Neural crest cell (in vitro differentiated cells): ENCODE results near the gene CTBP1. TPM values are rescaled to one million over a fixed set of nuclear protein-coding genes. Genes with fewer than 3 reads are reported as not detected.

Source experiments
- DNase-seq: peaks from one replicate; pipeline ENCODE4 v3.0.0; 2021; ENCODE audit warnings: low read depth, mixed read lengths, low spot score
- H3K27ac Mint-ChIP-seq: one replicate; pipeline ENCODE4 v1.8.0; 2021; ENCODE audit warnings: mild to moderate bottlenecking, mixed read lengths; ENCODE audit not compliant: unreplicated experiment
- H3K27me3 Mint-ChIP-seq: 2 replicates; pipeline ENCODE4 v1.8.0; 2021; ENCODE audit warnings: low read depth, mild to moderate bottlenecking, mixed read lengths
- H3K36me3 Mint-ChIP-seq: 2 replicates; pipeline ENCODE4 v1.8.0; 2021; ENCODE audit warnings: low read depth, mild to moderate bottlenecking, mixed read lengths
- H3K4me1 Mint-ChIP-seq: 2 replicates; pipeline ENCODE4 v1.8.0; 2021; ENCODE audit warnings: mixed read lengths
- H3K4me3 Mint-ChIP-seq: one replicate; pipeline ENCODE4 v1.8.0; 2021; ENCODE audit warnings: mild to moderate bottlenecking, mixed read lengths
- H3K9me3 Mint-ChIP-seq: 2 replicates; pipeline ENCODE4 v1.8.0; 2021; ENCODE audit warnings: mixed read lengths
- total RNA-seq: library from RNA; stranded (reverse); gene quantifications from 2 replicates; pipeline ENCODE4 v1.2.1, GENCODE V29; 2021
- TF ChIP-seq, protein P1 (sequence below): fragments of 200-600 bp; sonication (generic); conservative IDR thresholded peaks from 2 replicates; pipeline ENCODE4 v1.5.0; 2021; ENCODE audit warnings: antibody characterized with exemption, mild to moderate bottlenecking

CTBP1 gene
- total RNA-seq, 1 donor from 2014 or later = 219 TPM

DNA sequence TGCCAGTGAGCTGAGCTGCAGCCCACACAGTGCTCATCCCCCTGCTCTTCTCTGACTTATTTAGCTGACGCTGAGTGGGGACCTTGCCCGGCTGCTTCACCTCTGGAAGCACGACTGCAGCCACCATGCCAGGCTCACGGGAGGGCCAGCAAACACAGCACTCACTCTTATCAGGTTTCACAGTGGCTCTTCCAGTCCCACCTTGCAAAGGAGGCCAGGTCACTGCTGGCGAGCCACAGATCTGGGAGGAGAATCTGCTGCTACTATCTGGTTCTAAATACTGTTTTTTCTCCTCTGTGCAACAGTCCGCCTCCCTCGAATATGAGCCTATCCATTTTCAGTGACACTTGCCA is 69.9 kb downstream of the CTBP1 start:
- peaks cover 15% of the 10 kb centered on the region for H3K9me3 Mint-ChIP-seq
- no peaks in the 10 kb centered on the region for H3K36me3 Mint-ChIP-seq
- H3K27ac Mint-ChIP-seq = no peak overlapping the region
- no peak overlapping the region for H3K4me3 Mint-ChIP-seq
- no peaks in the 10 kb centered on the region for H3K4me1 Mint-ChIP-seq
- DNase-seq = no peak
- H3K27me3 Mint-ChIP-seq = peaks cover 55% of the 10 kb centered on the region
- TF ChIP-seq, protein P1, sequence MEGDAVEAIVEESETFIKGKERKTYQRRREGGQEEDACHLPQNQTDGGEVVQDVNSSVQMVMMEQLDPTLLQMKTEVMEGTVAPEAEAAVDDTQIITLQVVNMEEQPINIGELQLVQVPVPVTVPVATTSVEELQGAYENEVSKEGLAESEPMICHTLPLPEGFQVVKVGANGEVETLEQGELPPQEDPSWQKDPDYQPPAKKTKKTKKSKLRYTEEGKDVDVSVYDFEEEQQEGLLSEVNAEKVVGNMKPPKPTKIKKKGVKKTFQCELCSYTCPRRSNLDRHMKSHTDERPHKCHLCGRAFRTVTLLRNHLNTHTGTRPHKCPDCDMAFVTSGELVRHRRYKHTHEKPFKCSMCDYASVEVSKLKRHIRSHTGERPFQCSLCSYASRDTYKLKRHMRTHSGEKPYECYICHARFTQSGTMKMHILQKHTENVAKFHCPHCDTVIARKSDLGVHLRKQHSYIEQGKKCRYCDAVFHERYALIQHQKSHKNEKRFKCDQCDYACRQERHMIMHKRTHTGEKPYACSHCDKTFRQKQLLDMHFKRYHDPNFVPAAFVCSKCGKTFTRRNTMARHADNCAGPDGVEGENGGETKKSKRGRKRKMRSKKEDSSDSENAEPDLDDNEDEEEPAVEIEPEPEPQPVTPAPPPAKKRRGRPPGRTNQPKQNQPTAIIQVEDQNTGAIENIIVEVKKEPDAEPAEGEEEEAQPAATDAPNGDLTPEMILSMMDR = no peak

DNA sequence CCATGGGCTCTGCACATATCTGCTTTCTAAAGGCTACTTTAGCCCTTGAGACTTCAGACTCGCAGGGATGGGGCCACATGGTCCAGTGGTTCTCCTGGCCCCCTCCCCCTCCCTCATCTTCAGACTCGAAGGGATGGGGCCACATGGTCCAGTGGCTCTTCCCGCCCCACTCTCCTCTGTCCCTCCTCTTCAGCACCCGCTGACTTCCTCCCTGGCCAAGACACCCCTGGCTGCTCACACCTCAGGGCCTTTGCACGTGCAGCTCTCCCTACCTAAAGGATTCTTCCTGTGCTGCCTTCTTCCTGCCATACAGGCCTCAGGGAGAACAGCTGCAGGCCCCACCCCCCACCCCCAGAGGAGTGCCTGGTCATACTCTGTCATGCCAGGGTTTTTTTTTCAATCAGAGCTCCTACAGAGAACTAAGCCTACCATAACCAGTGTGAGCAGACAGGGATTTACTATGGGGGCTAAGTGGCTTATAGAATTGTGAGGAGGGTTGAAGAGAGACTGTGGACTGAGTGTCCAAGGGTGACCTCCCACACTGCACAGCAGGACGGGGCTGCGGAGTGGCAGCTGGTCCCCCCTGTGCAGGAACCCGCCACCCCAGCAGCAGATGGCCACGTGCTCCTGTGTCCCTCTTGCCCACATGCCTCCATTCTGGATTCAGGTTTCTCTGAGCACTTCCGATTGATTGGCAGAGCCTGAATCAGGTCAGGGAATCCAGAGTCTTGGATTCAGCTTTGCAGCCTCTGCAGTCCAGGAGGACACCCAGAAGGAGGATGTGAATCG is 70.4 kb downstream of the CTBP1 start:
- Mint-ChIP-seq H3K4me3 (no peak overlapping the region), H3K36me3 (no peaks in the 10 kb centered on the region), H3K4me1 (peaks cover 3% of the 10 kb centered on the region), H3K27ac (no peak overlapping the region), H3K9me3 (peaks cover 15% of the 10 kb centered on the region), H3K27me3 (peaks cover 58% of the 10 kb centered on the region)
- no peak for DNase-seq
- TF ChIP-seq, protein P1 = no peak

DNA sequence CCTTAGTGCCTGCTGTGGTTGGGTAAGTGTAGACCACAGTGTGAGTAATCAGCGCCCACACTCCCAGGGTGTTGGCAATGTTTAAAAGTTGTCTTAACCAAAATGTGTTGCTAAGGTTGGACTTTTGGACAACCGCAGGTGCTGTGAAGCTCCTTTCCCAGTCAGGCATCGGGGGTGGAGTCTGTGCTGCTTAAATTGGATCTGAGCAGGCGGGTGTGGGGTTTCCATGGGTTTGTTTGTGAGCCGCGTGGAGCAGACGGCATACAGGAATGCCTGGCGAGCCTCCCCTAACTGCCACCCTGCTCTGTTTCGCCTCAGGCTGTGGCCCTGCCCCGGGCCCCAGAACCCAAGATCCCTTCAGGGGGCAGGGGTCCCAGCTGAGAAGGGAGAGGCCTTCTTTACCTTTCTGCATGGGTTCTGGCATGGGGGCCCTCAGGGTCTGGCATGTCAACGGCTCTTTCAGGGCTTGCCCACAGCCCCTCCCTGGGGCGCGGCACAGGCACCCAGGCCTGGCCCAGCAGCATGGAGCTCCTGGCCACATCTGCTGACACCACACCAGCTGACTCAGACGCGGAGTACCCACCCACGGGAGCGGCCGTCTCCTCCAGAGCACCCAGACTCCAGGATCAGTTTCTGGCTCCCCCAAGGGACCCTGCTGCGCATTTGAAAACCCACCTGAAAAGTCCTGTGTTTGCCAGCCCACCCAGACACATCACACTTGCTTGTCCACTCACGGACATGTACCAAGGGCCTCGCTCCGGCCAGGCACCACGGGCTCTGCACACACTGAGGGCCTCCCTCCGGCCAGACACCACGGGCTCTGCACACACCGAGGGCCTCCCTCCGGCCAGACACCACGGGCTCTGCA is 71.4 kb downstream of the CTBP1 start:
- peaks cover 60% of the 10 kb centered on the region for H3K27me3 Mint-ChIP-seq
- no peaks in the 10 kb centered on the region for H3K36me3 Mint-ChIP-seq
- H3K27ac Mint-ChIP-seq = no peak overlapping the region
- no peak overlapping the region for H3K4me3 Mint-ChIP-seq
- no peak for DNase-seq
- H3K9me3 Mint-ChIP-seq = peaks cover 13% of the 10 kb centered on the region
- TF ChIP-seq, protein P1 = no peak
- peaks cover 5% of the 10 kb centered on the region for H3K4me1 Mint-ChIP-seq

DNA sequence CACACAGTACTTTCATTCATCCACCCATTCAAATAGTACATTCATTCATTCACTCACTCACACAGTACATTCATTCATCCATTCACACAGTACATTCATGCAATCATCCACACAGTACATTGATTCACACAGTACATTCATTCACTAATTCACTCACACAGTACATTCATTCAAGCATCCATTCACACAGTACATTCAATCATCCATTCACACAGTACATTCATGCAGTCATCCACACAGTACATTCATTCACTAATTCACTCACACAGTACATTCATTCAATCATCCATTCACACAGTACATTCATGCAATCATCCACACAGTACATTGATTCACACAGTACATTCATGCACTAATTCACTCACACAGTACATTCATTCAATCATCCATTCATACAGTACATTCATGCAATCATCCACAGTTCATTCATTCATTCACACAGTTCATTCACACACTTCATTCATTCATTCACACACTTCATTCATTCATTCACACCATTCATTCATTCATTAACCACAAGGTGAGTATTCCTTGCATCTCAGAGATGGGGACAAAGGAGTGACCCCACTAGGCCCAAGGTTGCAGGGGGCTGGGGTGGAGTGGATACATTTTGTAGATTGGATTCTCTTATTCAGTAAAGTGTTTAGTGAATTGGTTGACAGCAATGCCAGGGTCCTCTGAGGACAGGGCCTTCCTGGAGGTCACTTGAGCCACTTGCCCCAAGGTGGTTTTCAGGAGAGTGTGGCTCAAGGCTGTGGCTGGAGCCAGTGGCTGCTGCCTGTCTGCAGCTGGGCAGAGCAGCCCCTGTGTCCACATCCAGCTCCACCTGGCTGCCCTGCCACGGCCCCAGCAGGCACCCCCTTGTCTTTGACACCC is 72.3 kb downstream of the CTBP1 start:
- H3K27me3 Mint-ChIP-seq = peaks cover 59% of the 10 kb centered on the region
- DNase-seq = no peak
- peaks cover 10% of the 10 kb centered on the region for H3K9me3 Mint-ChIP-seq
- TF ChIP-seq, protein P1 = no peak
- H3K36me3 Mint-ChIP-seq = no peaks in the 10 kb centered on the region
- H3K4me1 Mint-ChIP-seq = peaks cover 5% of the 10 kb centered on the region
- peak overlapping the region; percentile 39 for H3K27ac Mint-ChIP-seq
- no peak overlapping the region for H3K4me3 Mint-ChIP-seq

DNA sequence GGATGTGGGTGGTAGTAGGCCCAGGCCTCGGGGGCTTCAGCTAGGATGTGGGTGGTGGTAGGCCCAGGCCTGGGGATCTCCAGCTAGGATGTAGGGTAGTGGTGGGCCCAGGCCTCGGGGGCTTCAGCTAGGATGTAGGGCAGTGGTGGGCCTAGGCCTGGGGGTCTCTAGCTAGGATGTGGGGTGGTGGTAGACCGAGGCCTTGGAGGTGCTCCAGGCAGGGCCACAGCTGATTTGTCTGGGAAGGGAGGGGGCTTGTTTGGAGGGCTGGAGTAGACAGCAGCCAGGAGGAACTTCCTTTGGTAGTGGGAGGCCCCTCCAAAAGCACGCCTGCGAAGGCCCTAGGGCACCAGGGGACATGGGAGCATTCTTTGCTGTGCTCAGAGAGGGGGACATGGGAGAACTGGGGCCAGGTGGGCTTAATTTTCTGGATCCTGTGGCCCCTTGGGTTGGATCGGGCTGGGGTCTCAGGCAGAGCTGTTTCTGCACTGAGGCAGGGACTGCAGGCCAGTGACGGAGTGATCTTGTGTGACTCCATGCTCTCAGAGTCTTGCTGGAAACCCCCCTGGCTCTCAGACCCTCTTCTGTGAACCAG is 73.2 kb downstream of the CTBP1 start:
- Mint-ChIP-seq H3K27me3 (peaks cover 60% of the 10 kb centered on the region), H3K4me3 (no peak overlapping the region), H3K4me1 (peaks cover 5% of the 10 kb centered on the region), H3K36me3 (no peaks in the 10 kb centered on the region), H3K9me3 (peaks cover 5% of the 10 kb centered on the region), H3K27ac (no peak overlapping the region)
- no peak for DNase-seq
- TF ChIP-seq, protein P1 = no peak
